Transverse colon (tissue), 4 donors: Measurements from ENCODE around the gene TFB2M.
"Not testable (repeated sequence)": the region's sequence is repeated elsewhere in the genome, so short reads cannot be mapped to it uniquely, and the experiment has no call there.

Source experiments
- EP300 ChIP-seq: sonication (generic); formaldehyde crosslinking; IDR thresholded peaks from one replicate; pipeline ENCODE4 v1.6.1; 2017; ENCODE audit warnings: antibody characterized with exemption, low read depth
- POLR2A ChIP-seq: fragments of 450-650 bp; IDR thresholded peaks from one replicate; pipeline ENCODE4 v1.6.1; 2016; ENCODE audit warnings: antibody characterized with exemption, mild to moderate bottlenecking, moderate library complexity
- POLR2AphosphoS5 ChIP-seq, 3 donors: sonication (generic); formaldehyde crosslinking; IDR thresholded peaks; one replicate each; pipeline ENCODE4 v1.6.1; 2016; ENCODE audit warnings: antibody characterized with exemption in 3 of 3
- TF ChIP-seq, protein P1 (sequence below), 5 experiments: fragments of 200-600 bp in 3 of 5; fragments of 450-650 bp in 2 of 5; sonication (generic) in 3 of 5; IDR thresholded peaks; 1 replicate in 2 of 5; 2 replicates in 3 of 5; pipeline ENCODE4 v1.5.1; 2016 to 2017; ENCODE audit warnings: antibody characterized with exemption in 5 of 5, inconsistent platforms in 3 of 5, mild to moderate bottlenecking in 2 of 5, moderate library complexity in 1 of 5

DNA sequence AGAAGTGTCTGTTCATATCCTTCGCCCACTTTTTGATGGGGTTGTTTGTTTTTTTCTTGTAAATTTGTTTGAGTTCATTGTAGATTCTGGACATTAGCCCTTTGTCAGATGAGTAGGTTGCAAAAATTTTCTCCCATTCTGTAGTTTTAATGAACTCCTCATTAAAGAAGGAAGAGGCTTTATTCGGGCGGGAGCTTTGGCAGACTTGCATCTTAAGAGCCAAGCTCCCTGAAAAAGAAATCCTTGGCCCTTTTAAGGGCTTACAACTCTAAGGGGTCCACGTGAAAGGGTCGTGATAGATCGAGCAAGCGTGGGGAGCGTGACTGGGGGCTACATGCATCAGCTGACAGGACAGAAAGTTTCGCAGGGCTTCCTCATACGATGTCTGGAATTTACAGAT is 23.9 kb upstream of the TFB2M start:
- TF ChIP-seq, protein P1, sequence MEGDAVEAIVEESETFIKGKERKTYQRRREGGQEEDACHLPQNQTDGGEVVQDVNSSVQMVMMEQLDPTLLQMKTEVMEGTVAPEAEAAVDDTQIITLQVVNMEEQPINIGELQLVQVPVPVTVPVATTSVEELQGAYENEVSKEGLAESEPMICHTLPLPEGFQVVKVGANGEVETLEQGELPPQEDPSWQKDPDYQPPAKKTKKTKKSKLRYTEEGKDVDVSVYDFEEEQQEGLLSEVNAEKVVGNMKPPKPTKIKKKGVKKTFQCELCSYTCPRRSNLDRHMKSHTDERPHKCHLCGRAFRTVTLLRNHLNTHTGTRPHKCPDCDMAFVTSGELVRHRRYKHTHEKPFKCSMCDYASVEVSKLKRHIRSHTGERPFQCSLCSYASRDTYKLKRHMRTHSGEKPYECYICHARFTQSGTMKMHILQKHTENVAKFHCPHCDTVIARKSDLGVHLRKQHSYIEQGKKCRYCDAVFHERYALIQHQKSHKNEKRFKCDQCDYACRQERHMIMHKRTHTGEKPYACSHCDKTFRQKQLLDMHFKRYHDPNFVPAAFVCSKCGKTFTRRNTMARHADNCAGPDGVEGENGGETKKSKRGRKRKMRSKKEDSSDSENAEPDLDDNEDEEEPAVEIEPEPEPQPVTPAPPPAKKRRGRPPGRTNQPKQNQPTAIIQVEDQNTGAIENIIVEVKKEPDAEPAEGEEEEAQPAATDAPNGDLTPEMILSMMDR (IDR thresholded peaks at IDR 0.05), result not testable (repeated sequence)
- not testable (repeated sequence) for TF ChIP-seq POLR2AphosphoS5 (IDR thresholded peaks at IDR 0.05); POLR2A; EP300
